Embryonic facial prominence (tissue), 1 donor: ENCODE results near the gene IGF1R.

ENCODE experiments used
- DNase-seq: peaks from one replicate; pipeline ENCODE4 v3.0.0-alpha.2; 2016; ENCODE audit errors: extremely low spot score

The IGF1R gene

GRCh38 chr15:98939311-98940080 lies 291.2 kb downstream of the IGF1R start:
- DNase-seq = no peak

- no peak for DNase-seq
These were observed 293.4 kb downstream of the IGF1R start for GRCh38 chr15:98941595-98942255.

GRCh38 chr15:98942431-98942830 lies 294.1 kb downstream of the IGF1R start:
- DNase-seq = no peak

- no peak for DNase-seq
These were observed 294.7 kb downstream of the IGF1R start for GRCh38 chr15:98943051-98943508.

- DNase-seq = no peak
These were observed 295.3 kb downstream of the IGF1R start for GRCh38 chr15:98943601-98944151.

- no peak for DNase-seq
These were observed 298.2 kb downstream of the IGF1R start for GRCh38 chr15:98946301-98947255.

- no peak for DNase-seq
These were observed 300.1 kb downstream of the IGF1R start for GRCh38 chr15:98948456-98948855.

GRCh38 chr15:98948941-98949340 lies 300.6 kb downstream of the IGF1R start:
- DNase-seq = no peak

- no peak for DNase-seq
These were observed 301.3 kb downstream of the IGF1R start for GRCh38 chr15:98949624-98950023.

GRCh38 chr15:98950248-98950647 lies 301.9 kb downstream of the IGF1R start:
- DNase-seq = no peak

- DNase-seq = no peak
These were observed 302.7 kb downstream of the IGF1R start for GRCh38 chr15:98951004-98951403.

GRCh38 chr15:98951493-98952320 lies 303.4 kb downstream of the IGF1R start:
- DNase-seq = no peak

- DNase-seq = no peak
These were observed 304.1 kb downstream of the IGF1R start for GRCh38 chr15:98952381-98952803.

- DNase-seq = no peak
These were observed 304.9 kb downstream of the IGF1R start for GRCh38 chr15:98953000-98953787.

GRCh38 chr15:98953968-98954367 lies 305.6 kb downstream of the IGF1R start:
- DNase-seq = no peak

GRCh38 chr15:98954411-98954810 lies 306.1 kb downstream of the IGF1R start:
- DNase-seq = no peak

- no peak for DNase-seq
These were observed 307.0 kb downstream of the IGF1R start for GRCh38 chr15:98955331-98955730.

- DNase-seq = no peak
These were observed 307.8 kb downstream of the IGF1R start for GRCh38 chr15:98955961-98956723.
